NCI-H1048 (cell line): ENCODE results near the gene ANXA7.
A peak's percentile ranks its signal among the peaks of the same experiment; 100 is the strongest.

Source experiments
- DNase-seq: peaks from one replicate; lab custom pipeline; 2025; lab: John Stamatoyannopoulos, UW

ANXA7 gene

GRCh38 chr10:73413528-73414229, at the start of gene ANXA7:
TSS of gene ANXA7 (minus strand) at chr10:73414058. CDS start at chr10:73400856, 13,202 bp downstream.
- DNase-seq = peak; percentile 78

- no peak for DNase-seq
Measured at GRCh38 chr10:73460897-73461296, 47.0 kb upstream of the ANXA7 start.

GRCh38 chr10:73459683-73460314, 45.9 kb upstream of the ANXA7 start:
- DNase-seq = no peak

- DNase-seq = no peak
Measured at GRCh38 chr10:73456187-73456890, 42.5 kb upstream of the ANXA7 start.

GRCh38 chr10:73449113-73449512, 35.3 kb upstream of the ANXA7 start:
- DNase-seq = no peak

- no peak for DNase-seq
Measured at GRCh38 chr10:73448384-73448783, 34.5 kb upstream of the ANXA7 start.

- no peak for DNase-seq
Measured at GRCh38 chr10:73446926-73447325, 33.1 kb upstream of the ANXA7 start.

- no peak for DNase-seq
Measured at GRCh38 chr10:73444457-73444856, 30.6 kb upstream of the ANXA7 start.

- no peak for DNase-seq
Measured at GRCh38 chr10:73439605-73440312, 25.9 kb upstream of the ANXA7 start.

GRCh38 chr10:73439055-73439454, 25.2 kb upstream of the ANXA7 start:
- DNase-seq = no peak

GRCh38 chr10:73433538-73433867, 19.6 kb upstream of the ANXA7 start, which contains the start of gene MSS51:
TSS of gene MSS51 (minus strand) at chr10:73433561. CDS start at chr10:73428284, 5,277 bp downstream.
- DNase-seq = no peak

- DNase-seq = no peak
Measured at GRCh38 chr10:73432646-73433537, 19.0 kb upstream of the ANXA7 start.

- DNase-seq = no peak
Measured at GRCh38 chr10:73426318-73426717, 12.5 kb upstream of the ANXA7 start.

GRCh38 chr10:73424478-73424877, 10.6 kb upstream of the ANXA7 start:
- no peak for DNase-seq

- no peak for DNase-seq
Measured at GRCh38 chr10:73423309-73423708, 9.5 kb upstream of the ANXA7 start.

GRCh38 chr10:73416571-73416970, 2.7 kb upstream of the ANXA7 start:
- no peak for DNase-seq

- DNase-seq = no peak
Measured at GRCh38 chr10:73414230-73414945, 530 bp upstream of the ANXA7 start.

- DNase-seq = no peak
Measured at GRCh38 chr10:73413108-73413527, 740 bp downstream of the ANXA7 start.

- no peak for DNase-seq
Measured at GRCh38 chr10:73410897-73411296, 3.0 kb downstream of the ANXA7 start.

- no peak for DNase-seq
Measured at GRCh38 chr10:73408978-73409521, 4.8 kb downstream of the ANXA7 start.
